Nephron progenitor cell (in vitro differentiated cells): ENCODE data around the gene SRCIN1.

ENCODE experiments used
- DNase-seq: peaks from one replicate; pipeline ENCODE4 v3.0.0; 2021
- H3K27ac Mint-ChIP-seq: 2 replicates; pipeline ENCODE4 v1.8.0; 2021; ENCODE audit warnings: mild to moderate bottlenecking, moderate library complexity, mixed read lengths
- H3K27me3 Mint-ChIP-seq: 2 replicates; pipeline ENCODE4 v1.8.0; 2021; ENCODE audit warnings: mild to moderate bottlenecking, low read depth, mixed read lengths; ENCODE audit not compliant: poor library complexity
- H3K36me3 Mint-ChIP-seq: 2 replicates; pipeline ENCODE4 v1.8.0; 2021; ENCODE audit warnings: low read depth, mixed read lengths
- H3K4me1 Mint-ChIP-seq: 2 replicates; pipeline ENCODE4 v1.8.0; 2021; ENCODE audit warnings: mixed read lengths
- H3K4me3 Mint-ChIP-seq: 2 replicates; pipeline ENCODE4 v1.8.0; 2021; ENCODE audit warnings: mild to moderate bottlenecking, moderate library complexity, mixed read lengths
- H3K9me3 Mint-ChIP-seq: 2 replicates; pipeline ENCODE4 v1.8.0; 2021; ENCODE audit warnings: mild to moderate bottlenecking, moderate library complexity, mixed read lengths
- CTCF ChIP-seq: fragments of 200-600 bp; sonication (generic); IDR thresholded peaks from 2 replicates; pipeline ENCODE4 v1.5.0; 2021; ENCODE audit warnings: antibody characterized with exemption

Gene SRCIN1

GRCh38 chr17:38564869-38565268 is 40.9 kb downstream of the SRCIN1 start:
- peak overlapping the region; percentile 47 for H3K4me3 Mint-ChIP-seq
- no peak for TF ChIP-seq CTCF
- peak; percentile 56 for DNase-seq
- H3K36me3 Mint-ChIP-seq: no peaks in the 10 kb centered on the region
- H3K9me3 Mint-ChIP-seq: peaks cover 4% of the 10 kb centered on the region
- peaks cover 97% of the 10 kb centered on the region for H3K27me3 Mint-ChIP-seq
- no peak overlapping the region for H3K27ac Mint-ChIP-seq
- peaks cover 60% of the 10 kb centered on the region for H3K4me1 Mint-ChIP-seq

- H3K4me3 Mint-ChIP-seq: peak overlapping the region; percentile 47
- no peaks in the 10 kb centered on the region for H3K36me3 Mint-ChIP-seq
- H3K9me3 Mint-ChIP-seq: peaks cover 4% of the 10 kb centered on the region
- H3K4me1 Mint-ChIP-seq: peaks cover 60% of the 10 kb centered on the region
- no peak overlapping the region for H3K27ac Mint-ChIP-seq
- TF ChIP-seq CTCF: no peak
- peaks cover 97% of the 10 kb centered on the region for H3K27me3 Mint-ChIP-seq
- DNase-seq: no peak
Observed at GRCh38 chr17:38564254-38564837, 41.4 kb downstream of the SRCIN1 start.

GRCh38 chr17:38563362-38564253 is 42.1 kb downstream of the SRCIN1 start:
- peaks cover 100% of the 10 kb centered on the region for H3K27me3 Mint-ChIP-seq
- peak; percentile 57 for DNase-seq
- H3K36me3 Mint-ChIP-seq: no peaks in the 10 kb centered on the region
- H3K4me1 Mint-ChIP-seq: peaks cover 60% of the 10 kb centered on the region
- no peak for TF ChIP-seq CTCF
- peaks cover 4% of the 10 kb centered on the region for H3K9me3 Mint-ChIP-seq
- H3K27ac Mint-ChIP-seq: no peak overlapping the region
- peak overlapping the region; percentile 54 for H3K4me3 Mint-ChIP-seq

GRCh38 chr17:38562903-38563302 is 42.8 kb downstream of the SRCIN1 start:
- TF ChIP-seq CTCF: no peak
- Mint-ChIP-seq H3K4me3 (no peak overlapping the region), H3K27ac (no peak overlapping the region), H3K4me1 (peaks cover 55% of the 10 kb centered on the region), H3K9me3 (peaks cover 4% of the 10 kb centered on the region), H3K27me3 (peaks cover 99% of the 10 kb centered on the region), H3K36me3 (no peaks in the 10 kb centered on the region)
- DNase-seq: no peak

GRCh38 chr17:38562215-38562569 is 43.6 kb downstream of the SRCIN1 start:
- Mint-ChIP-seq H3K4me1 (peaks cover 53% of the 10 kb centered on the region), H3K27ac (no peak overlapping the region), H3K4me3 (no peak overlapping the region), H3K9me3 (peaks cover 4% of the 10 kb centered on the region), H3K36me3 (no peaks in the 10 kb centered on the region), H3K27me3 (peaks cover 98% of the 10 kb centered on the region)
- DNase-seq: no peak
- no peak for TF ChIP-seq CTCF
